Coronary artery (tissue), 2 donors: ENCODE measurements around the gene PTH.

Source experiments
- DNase-seq: peaks from one replicate; pipeline ENCODE4 v3.0.0-alpha.2; 2017; ENCODE audit warnings: low spot score
- H3K27ac ChIP-seq, 2 donors: fragments of 200-600 bp; sonication (generic); one replicate each; pipeline ENCODE4 v1.5.1; 2016 to 2019
- H3K4me3 ChIP-seq: fragments of 200-600 bp; sonication (generic); 2 replicates; pipeline ENCODE4 v1.5.1; 2016; ENCODE audit warnings: mild to moderate bottlenecking, moderate library complexity
- TF ChIP-seq, protein P1 (sequence below): fragments of 200-600 bp; sonication (generic); IDR thresholded peaks from one replicate; pipeline ENCODE4 v1.5.1; 2019; ENCODE audit warnings: antibody characterized with exemption

Gene PTH

GRCh38 chr11:13494051-13494450 is 1.7 kb downstream of the PTH start:
- TF ChIP-seq, protein P1, sequence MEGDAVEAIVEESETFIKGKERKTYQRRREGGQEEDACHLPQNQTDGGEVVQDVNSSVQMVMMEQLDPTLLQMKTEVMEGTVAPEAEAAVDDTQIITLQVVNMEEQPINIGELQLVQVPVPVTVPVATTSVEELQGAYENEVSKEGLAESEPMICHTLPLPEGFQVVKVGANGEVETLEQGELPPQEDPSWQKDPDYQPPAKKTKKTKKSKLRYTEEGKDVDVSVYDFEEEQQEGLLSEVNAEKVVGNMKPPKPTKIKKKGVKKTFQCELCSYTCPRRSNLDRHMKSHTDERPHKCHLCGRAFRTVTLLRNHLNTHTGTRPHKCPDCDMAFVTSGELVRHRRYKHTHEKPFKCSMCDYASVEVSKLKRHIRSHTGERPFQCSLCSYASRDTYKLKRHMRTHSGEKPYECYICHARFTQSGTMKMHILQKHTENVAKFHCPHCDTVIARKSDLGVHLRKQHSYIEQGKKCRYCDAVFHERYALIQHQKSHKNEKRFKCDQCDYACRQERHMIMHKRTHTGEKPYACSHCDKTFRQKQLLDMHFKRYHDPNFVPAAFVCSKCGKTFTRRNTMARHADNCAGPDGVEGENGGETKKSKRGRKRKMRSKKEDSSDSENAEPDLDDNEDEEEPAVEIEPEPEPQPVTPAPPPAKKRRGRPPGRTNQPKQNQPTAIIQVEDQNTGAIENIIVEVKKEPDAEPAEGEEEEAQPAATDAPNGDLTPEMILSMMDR = no peak
- Histone ChIP-seq H3K4me3 (no peak overlapping the region), H3K27ac (no peak overlapping the region)
- DNase-seq = no peak

DNA sequence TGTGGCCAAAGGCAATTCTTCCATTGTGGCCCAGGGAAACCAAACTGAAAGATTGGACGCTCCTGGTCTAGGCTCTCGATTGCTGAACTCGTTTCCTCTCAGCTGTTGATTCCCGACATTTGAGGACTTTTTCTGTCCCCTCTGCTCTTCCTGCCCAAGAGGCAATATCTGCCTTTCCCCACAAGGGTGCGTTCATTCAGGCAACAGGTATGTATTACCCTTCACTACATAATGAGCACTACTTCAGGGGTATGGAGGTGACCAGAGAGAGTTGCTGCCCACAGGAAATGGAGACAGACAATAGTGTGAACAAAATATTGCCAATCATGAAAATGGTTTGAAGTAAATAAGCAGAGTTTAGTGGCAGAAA is 8.2 kb downstream of the PTH start:
- Histone ChIP-seq H3K27ac (no peak overlapping the region), H3K4me3 (peak overlapping the region; percentile 53)
- TF ChIP-seq, protein P1 = no peak
- no peak for DNase-seq

GRCh38 chr11:13486926-13487660 is 8.7 kb downstream of the PTH start:
- Histone ChIP-seq H3K4me3 (peak overlapping the region; percentile 53), H3K27ac (no peak overlapping the region)
- TF ChIP-seq, protein P1 = no peak
- no peak for DNase-seq

GRCh38 chr11:13480198-13480597 is 15.6 kb downstream of the PTH start:
- TF ChIP-seq, protein P1 = no peak
- DNase-seq = no peak
- H3K27ac ChIP-seq = no peak overlapping the region
- no peak overlapping the region for H3K4me3 ChIP-seq

DNA sequence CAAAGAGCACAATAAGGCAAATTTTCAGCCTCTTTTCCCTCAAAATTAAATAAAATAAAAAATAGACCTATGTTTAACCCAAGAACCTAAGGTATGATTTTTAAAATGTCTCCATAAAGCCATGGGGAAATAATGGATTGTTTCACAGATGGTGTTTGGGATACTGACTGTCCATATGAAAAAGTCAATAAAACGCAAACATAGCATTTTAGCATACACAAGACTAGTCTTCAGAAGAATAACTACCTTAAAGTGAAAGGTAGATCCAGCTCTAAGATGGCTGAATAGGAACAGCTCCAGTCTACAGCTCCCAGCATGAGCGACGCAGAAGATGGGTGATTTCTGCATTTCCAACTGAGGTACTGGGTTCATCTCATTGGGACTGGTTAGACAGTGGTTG is 16.1 kb downstream of the PTH start:
- TF ChIP-seq, protein P1 = no peak
- DNase-seq = no peak
- Histone ChIP-seq H3K4me3 (no peak overlapping the region), H3K27ac (no peak overlapping the region)

DNA sequence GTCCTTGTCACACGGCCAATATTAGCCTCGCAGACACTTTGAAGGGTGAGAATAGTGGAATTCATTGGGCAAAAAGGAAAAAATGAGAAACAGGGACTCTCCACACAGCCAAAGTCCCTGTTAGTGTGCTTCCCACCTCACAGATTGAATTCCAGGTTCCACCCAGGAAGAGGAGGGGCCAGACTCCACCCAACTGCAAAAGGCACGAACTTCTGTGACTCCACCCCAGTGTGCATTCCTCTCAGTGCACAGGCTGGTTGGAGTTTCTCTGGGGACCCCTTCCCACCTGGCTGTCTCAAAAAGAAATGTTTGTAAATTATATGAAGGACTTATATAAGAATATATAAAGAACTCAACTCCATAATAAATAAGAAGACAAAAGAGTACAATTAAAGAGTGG is 20.7 kb downstream of the PTH start:
- no peak for DNase-seq
- Histone ChIP-seq H3K4me3 (no peak overlapping the region), H3K27ac (no peak overlapping the region)
- TF ChIP-seq, protein P1 = no peak

GRCh38 chr11:13473013-13473722 is 22.6 kb downstream of the PTH start:
- Histone ChIP-seq H3K4me3 (no peak overlapping the region), H3K27ac (no peak overlapping the region)
- TF ChIP-seq, protein P1 = no peak
- no peak for DNase-seq
